ENCODE data around the gene LATS2.
A peak's percentile ranks its signal among the peaks of the same experiment; 100 is the strongest.

The LATS2 gene

DNA sequence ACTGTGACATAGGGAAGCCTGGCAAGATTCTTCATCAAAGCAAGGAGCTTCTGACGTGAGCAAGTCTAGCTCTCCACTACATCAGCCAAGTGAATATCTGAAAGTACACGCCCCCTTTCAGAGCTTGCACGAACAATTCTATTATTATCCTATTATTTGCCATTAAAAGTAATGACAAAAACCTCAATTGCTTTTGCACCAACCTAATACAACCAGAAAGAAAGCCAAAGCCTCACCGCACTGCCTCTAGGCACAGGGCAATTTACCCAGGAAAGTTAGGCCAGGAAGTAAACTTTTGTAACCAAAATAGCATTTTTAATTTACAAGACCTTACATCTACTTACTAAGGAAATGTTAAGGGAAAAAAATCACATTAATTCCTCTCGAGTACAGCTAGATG, 41.2 kb downstream of the LATS2 start:
- DNase-seq (ENCODE audit: low read depth) = no peak
- TF ChIP-seq, protein P1, sequence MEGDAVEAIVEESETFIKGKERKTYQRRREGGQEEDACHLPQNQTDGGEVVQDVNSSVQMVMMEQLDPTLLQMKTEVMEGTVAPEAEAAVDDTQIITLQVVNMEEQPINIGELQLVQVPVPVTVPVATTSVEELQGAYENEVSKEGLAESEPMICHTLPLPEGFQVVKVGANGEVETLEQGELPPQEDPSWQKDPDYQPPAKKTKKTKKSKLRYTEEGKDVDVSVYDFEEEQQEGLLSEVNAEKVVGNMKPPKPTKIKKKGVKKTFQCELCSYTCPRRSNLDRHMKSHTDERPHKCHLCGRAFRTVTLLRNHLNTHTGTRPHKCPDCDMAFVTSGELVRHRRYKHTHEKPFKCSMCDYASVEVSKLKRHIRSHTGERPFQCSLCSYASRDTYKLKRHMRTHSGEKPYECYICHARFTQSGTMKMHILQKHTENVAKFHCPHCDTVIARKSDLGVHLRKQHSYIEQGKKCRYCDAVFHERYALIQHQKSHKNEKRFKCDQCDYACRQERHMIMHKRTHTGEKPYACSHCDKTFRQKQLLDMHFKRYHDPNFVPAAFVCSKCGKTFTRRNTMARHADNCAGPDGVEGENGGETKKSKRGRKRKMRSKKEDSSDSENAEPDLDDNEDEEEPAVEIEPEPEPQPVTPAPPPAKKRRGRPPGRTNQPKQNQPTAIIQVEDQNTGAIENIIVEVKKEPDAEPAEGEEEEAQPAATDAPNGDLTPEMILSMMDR (IDR thresholded peaks at IDR 0.05; ENCODE audit: insufficient read depth, low read depth, low read length, missing control alignments) = no peak
- no peak overlapping the region for H3K4me3 ChIP-seq (ENCODE audit: low read length)

DNA sequence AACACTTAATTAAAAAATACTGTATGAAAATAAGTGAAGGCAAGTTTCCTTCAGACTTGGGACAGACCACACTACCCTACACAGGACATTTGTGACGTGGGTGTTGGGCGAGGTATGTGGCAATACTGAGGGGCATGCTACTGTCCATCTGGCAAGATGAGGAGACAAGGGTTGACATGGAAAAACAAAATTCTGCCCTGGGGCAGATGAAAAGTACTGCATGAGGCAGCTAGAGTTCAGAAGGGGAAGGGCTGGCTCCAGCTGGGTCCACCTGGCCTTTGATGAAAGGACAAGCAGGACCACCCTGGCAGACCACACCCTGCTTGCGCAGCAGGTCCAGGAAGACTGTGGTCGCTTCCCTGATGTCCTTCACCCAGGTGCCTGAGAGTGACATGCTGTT, 43.2 kb downstream of the LATS2 start:
- TF ChIP-seq, protein P1 (IDR thresholded peaks at IDR 0.05; ENCODE audit: insufficient read depth, low read depth, low read length, missing control alignments) = no peak
- H3K4me3 ChIP-seq (ENCODE audit: low read length) = no peak overlapping the region
- no peak for DNase-seq (ENCODE audit: low read depth)

DNA sequence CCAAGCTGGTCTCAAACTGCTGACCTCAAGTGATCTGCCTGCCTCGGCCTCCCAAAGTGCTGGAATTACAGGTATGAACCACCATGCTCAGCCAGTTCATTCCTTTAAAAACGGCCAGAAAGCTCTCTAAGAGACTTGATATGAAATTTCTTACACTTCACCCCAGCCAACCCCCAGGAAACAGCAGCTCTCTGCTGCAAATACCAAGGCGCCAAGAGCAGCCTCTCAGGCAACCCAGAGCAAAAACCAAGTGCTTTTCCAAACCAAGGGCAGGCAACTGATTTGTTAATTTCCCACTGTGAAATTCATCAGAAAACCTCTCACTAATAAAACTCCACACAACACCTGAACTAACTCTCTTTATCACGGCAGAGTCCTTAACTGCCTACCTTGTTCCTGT, 44.9 kb downstream of the LATS2 start:
- no peak overlapping the region for H3K4me3 ChIP-seq (ENCODE audit: low read length)
- TF ChIP-seq, protein P1 (IDR thresholded peaks at IDR 0.05; ENCODE audit: insufficient read depth, low read depth, low read length, missing control alignments) = no peak
- DNase-seq (ENCODE audit: low read depth) = no peak

DNA sequence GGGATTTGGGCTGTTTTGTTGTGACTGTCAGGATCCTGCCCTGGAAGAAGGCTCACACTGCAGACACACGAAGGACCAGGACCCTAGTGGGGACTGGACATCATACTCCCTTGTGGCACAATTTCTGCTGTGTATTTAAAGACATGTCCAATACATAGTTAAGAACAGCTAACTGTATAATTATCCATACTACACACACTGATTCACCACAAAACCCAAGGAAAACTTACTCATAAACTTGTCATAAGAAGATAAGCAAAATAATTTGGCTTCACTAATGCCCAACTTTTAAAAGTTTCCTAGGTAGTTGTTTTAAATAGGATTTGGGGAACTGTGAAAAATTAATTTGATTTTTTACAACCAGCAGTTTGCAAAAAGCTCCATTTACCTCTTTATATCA, 46.1 kb downstream of the LATS2 start:
- DNase-seq (ENCODE audit: low read depth) = no peak
- TF ChIP-seq, protein P1 (IDR thresholded peaks at IDR 0.05; ENCODE audit: insufficient read depth, low read depth, low read length, missing control alignments) = no peak
- H3K4me3 ChIP-seq (ENCODE audit: low read length) = no peak overlapping the region

DNA sequence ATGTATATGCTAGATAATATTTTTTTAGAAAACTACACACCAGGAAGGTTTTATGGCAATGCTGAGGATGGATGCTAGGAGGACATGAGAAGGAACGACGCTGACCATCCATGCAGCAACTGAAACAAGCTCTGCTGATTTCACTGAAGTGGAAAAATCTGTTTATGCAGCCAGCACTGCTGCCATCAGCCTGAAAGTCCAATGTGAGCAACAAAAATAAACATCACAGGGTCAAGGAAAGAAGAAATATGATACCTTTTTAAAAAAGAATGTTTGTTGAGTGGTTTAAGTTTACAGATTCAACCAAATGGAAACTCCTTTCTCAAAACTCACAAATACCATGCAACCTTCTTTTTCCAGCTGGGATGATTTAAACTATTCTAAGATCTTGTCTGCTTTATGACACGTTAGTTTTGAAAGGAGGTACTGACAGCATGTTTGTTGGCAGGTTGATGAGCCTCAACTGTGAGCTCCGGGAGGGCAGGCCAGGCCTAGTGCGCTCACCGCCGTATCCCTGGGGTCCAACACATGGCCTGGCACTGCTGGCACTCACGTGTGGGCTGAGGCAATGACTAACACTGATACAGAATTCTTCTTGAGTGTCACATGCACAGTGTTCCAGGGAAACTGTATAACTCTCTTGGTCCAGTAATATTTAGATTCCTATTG, 46.8 kb downstream of the LATS2 start:
- peak; percentile 24 for DNase-seq (ENCODE audit: low read depth)
- H3K4me3 ChIP-seq (ENCODE audit: low read length) = no peak overlapping the region
- TF ChIP-seq, protein P1 (IDR thresholded peaks at IDR 0.05; ENCODE audit: insufficient read depth, low read depth, low read length, missing control alignments) = no peak

DNA sequence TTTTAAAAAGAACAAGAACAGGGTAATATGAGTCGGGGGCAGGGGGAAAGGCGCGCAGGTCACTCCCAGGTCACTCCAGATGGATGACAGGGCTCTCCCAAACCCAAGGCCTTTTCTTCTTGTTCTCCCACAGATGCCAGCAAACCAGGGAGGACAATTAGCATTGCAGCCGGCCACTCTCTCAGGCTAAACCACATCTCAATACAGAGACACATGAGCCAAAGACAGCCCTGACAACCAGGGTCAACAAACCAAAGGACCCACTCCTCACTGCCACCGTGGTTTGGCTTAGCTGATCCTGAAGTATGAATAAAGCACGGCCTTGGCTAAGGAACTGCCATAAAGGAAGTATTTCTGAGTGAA, 47.3 kb downstream of the LATS2 start:
- no peak overlapping the region for H3K4me3 ChIP-seq (ENCODE audit: low read length)
- TF ChIP-seq, protein P1 (IDR thresholded peaks at IDR 0.05; ENCODE audit: insufficient read depth, low read depth, low read length, missing control alignments) = no peak
- DNase-seq (ENCODE audit: low read depth) = no peak

DNA sequence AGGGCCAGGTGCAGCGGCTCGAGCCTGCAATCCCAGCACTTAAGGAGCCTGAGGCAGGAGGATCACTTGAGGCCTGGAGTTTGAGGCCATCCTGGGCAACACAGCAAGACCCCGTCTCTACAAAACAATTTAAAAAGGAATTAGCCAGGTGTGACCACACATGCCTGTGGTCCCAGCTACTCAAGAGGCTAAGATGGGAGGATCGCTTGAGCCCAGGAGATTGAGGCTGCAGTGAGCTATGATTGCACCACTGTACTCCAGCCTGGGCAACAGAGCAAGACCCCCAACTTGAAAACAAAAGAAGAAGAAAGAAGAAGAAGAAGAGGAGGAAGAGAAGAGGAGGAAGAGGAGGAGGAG, 47.7 kb downstream of the LATS2 start:
- TF ChIP-seq, protein P1 (IDR thresholded peaks at IDR 0.05; ENCODE audit: insufficient read depth, low read depth, low read length, missing control alignments) = no peak
- DNase-seq (ENCODE audit: low read depth) = no peak
- H3K4me3 ChIP-seq (ENCODE audit: low read length) = no peak overlapping the region

Measured in epithelial cell of esophagus (primary cell).